KMS-11 (cell line): ENCODE results near the gene KIF17.
A peak's percentile ranks its signal among the peaks of the same experiment; 100 is the strongest.

ENCODE experiments used
- H2AFZ ChIP-seq: fragments of 200-600 bp; sonication (generic); 2 replicates; pipeline ENCODE4 v1.6.1; 2016; ENCODE audit warnings: antibody characterized with exemption, mixed run types, low read depth
- H3K27ac ChIP-seq: fragments of 200-600 bp; sonication (generic); 2 replicates; pipeline ENCODE4 v1.6.1; 2016; ENCODE audit warnings: mild to moderate bottlenecking, mixed run types
- H3K27me3 ChIP-seq: fragments of 200-600 bp; sonication (generic); 2 replicates; pipeline ENCODE4 v1.6.1; 2017; ENCODE audit warnings: mild to moderate bottlenecking, low read depth, mixed run types, moderate library complexity; ENCODE audit not compliant: insufficient read depth
- H3K36me3 ChIP-seq: fragments of 200-600 bp; sonication (generic); 2 replicates; pipeline ENCODE4 v1.6.1; 2017; ENCODE audit warnings: mild to moderate bottlenecking, mixed run types; ENCODE audit not compliant: insufficient read depth
- H3K4me1 ChIP-seq: fragments of 200-600 bp; sonication (generic); 2 replicates; pipeline ENCODE4 v1.6.1; 2016; ENCODE audit warnings: mild to moderate bottlenecking, low read depth, mixed run types; ENCODE audit not compliant: poor library complexity, severe bottlenecking
- H3K4me2 ChIP-seq: fragments of 200-600 bp; sonication (generic); 2 replicates; pipeline ENCODE4 v1.7.0; 2016; ENCODE audit warnings: mild to moderate bottlenecking, mixed run types
- H3K4me3 ChIP-seq: fragments of 200-600 bp; sonication (generic); IDR thresholded peaks from 2 replicates; pipeline ENCODE4 v1.6.1; 2017; ENCODE audit warnings: low read depth, low read length, mixed read lengths; ENCODE audit not compliant: insufficient read depth
- H3K79me2 ChIP-seq: fragments of 200-600 bp; sonication (generic); 2 replicates; pipeline ENCODE4 v1.6.1; 2016; ENCODE audit warnings: low read depth, mixed run types; ENCODE audit not compliant: insufficient read depth
- H3K9ac ChIP-seq: fragments of 200-600 bp; sonication (generic); 2 replicates; pipeline ENCODE4 v1.6.1; 2016; ENCODE audit warnings: mild to moderate bottlenecking, mixed run types
- H4K20me1 ChIP-seq: fragments of 200-600 bp; sonication (generic); 2 replicates; pipeline ENCODE4 v1.6.1; 2016; ENCODE audit warnings: mild to moderate bottlenecking, mixed run types; ENCODE audit not compliant: insufficient read depth
- TF ChIP-seq, protein P1 (sequence below): fragments of 200-600 bp; sonication (generic); conservative IDR thresholded peaks from 2 replicates; pipeline ENCODE4 v1.6.1; 2017; ENCODE audit warnings: low read depth, mild to moderate bottlenecking, antibody characterized with exemption, low read length, moderate library complexity, mixed read lengths

The KIF17 gene

DNA sequence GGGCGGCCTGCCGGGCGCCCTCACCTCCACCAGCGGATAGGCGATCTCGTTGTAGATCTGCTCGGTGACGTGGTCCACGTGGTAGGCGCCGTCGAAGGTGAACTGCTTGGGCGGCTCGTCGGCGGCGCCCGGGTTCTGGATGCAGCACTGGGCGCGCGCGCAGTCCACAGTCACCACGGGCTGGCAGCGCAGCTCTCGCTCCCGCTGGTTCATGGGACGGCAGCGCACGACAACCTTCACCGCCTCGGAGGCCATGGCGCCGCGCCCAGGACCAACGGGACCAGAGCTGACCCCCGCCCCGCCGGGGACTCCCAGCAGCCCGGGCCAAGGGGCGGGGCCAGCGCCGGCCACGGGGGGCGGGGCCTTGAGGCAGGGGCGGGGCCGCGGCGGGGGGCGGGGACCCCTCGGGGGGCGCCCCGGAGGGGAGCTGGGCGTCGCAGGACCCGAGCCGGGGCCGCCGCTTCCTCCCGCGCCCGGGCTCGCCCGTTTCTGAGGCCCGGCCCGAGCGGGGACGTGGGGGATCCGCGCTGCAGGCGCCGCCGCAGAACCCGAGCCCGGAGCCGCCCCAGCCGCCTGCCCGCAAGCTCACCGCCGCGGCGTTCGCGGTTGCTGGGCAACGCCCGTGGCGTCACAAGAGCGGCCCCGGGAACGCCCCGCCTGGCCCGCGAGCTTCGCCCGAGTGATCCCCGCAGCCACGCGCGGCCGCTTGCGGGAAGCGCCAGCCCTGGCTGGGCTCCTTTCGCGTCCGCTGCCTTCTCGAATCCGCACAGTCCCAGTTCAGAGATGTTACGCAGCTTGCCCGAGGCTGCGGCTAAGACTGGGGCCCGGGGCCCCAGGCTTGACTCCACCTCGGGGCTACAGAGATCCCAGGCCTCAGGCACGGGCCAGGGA, at the start of gene KIF17:
KIF17 (minus strand) TSS at position 556 of the 891 bp plus-strand sequence; CDS start at position 255, 301 bp downstream.
- no peaks in the 10 kb centered on the region for H3K36me3 ChIP-seq
- peak within 1 kb of the TSS; percentile 26; the same call in 1 of the 2 replicates for H2AFZ ChIP-seq
- no peak within 1 kb of the TSS for H3K27ac ChIP-seq
- no peak within 1 kb of the TSS for H3K9ac ChIP-seq
- H3K4me1 ChIP-seq: no peaks in the 10 kb centered on the region
- H3K79me2 ChIP-seq: no peaks in the 10 kb centered on the region
- peaks cover 34% of the 10 kb centered on the region for H3K27me3 ChIP-seq
- H4K20me1 ChIP-seq: no peaks in the 10 kb centered on the region
- TF ChIP-seq, protein P1, sequence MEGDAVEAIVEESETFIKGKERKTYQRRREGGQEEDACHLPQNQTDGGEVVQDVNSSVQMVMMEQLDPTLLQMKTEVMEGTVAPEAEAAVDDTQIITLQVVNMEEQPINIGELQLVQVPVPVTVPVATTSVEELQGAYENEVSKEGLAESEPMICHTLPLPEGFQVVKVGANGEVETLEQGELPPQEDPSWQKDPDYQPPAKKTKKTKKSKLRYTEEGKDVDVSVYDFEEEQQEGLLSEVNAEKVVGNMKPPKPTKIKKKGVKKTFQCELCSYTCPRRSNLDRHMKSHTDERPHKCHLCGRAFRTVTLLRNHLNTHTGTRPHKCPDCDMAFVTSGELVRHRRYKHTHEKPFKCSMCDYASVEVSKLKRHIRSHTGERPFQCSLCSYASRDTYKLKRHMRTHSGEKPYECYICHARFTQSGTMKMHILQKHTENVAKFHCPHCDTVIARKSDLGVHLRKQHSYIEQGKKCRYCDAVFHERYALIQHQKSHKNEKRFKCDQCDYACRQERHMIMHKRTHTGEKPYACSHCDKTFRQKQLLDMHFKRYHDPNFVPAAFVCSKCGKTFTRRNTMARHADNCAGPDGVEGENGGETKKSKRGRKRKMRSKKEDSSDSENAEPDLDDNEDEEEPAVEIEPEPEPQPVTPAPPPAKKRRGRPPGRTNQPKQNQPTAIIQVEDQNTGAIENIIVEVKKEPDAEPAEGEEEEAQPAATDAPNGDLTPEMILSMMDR: no peak
- H3K4me2 ChIP-seq: peak within 1 kb of the TSS; percentile 53; the same call in 1 of the 2 replicates
- no peak within 1 kb of the TSS for H3K4me3 ChIP-seq

GRCh38 chr1:20767271-20767670, 49.5 kb upstream of the KIF17 start:
- H3K4me1 ChIP-seq: peaks cover 8% of the 10 kb centered on the region
- peaks cover 24% of the 10 kb centered on the region; the same call in 1 of the 2 replicates for H3K36me3 ChIP-seq
- peak overlapping the region; percentile 9; the same call in 1 of the 2 replicates for H3K27ac ChIP-seq
- no peak overlapping the region for H2AFZ ChIP-seq
- no peaks in the 10 kb centered on the region for H4K20me1 ChIP-seq
- no peak overlapping the region for H3K9ac ChIP-seq
- TF ChIP-seq, protein P1: no peak
- H3K4me3 ChIP-seq: no peak overlapping the region
- no peak overlapping the region for H3K4me2 ChIP-seq
- no peaks in the 10 kb centered on the region for H3K27me3 ChIP-seq
- no peaks in the 10 kb centered on the region for H3K79me2 ChIP-seq

GRCh38 chr1:20763417-20763816, 45.6 kb upstream of the KIF17 start:
- Histone ChIP-seq H3K4me3 (no peak overlapping the region), H3K79me2 (no peaks in the 10 kb centered on the region; the same call in 1 of the 2 replicates), H3K27ac (no peak overlapping the region), H3K27me3 (no peaks in the 10 kb centered on the region), H3K4me2 (no peak overlapping the region), H2AFZ (no peak overlapping the region), H3K4me1 (peaks cover 8% of the 10 kb centered on the region), H4K20me1 (no peaks in the 10 kb centered on the region), H3K9ac (no peak overlapping the region), H3K36me3 (peaks cover 30% of the 10 kb centered on the region; the same call in 1 of the 2 replicates)
- TF ChIP-seq, protein P1: no peak

DNA sequence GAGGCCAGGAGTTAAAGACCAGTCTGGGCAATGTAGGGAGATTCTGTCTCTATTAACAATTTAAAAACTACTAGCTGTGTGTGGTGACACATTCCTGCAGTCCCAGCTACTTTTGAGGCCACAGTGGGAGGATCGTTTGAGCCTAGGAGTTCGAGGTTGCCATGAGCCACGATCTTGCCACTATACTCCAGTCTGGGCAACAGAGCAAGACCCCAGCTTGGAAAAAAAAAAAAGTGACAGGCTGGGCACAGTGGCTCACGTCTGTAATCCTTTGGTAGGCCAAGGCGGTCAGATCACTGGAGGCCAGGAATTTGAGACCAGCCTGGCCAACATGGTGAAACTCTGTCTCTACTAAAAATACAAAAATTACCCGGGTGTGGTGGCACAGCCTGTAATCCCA, 42.5 kb upstream of the KIF17 start:
- H4K20me1 ChIP-seq: no peaks in the 10 kb centered on the region
- no peak overlapping the region for H3K27ac ChIP-seq
- H3K27me3 ChIP-seq: no peaks in the 10 kb centered on the region
- no peak overlapping the region for H3K4me3 ChIP-seq
- peaks cover 5% of the 10 kb centered on the region for H3K4me1 ChIP-seq
- TF ChIP-seq, protein P1: no peak
- no peaks in the 10 kb centered on the region; the same call in 1 of the 2 replicates for H3K79me2 ChIP-seq
- H3K9ac ChIP-seq: no peak overlapping the region
- no peak overlapping the region for H3K4me2 ChIP-seq
- H3K36me3 ChIP-seq: peaks cover 30% of the 10 kb centered on the region; the same call in 1 of the 2 replicates
- no peak overlapping the region for H2AFZ ChIP-seq
